PC-3 (cell line): Measurements from ENCODE around the gene OTX1.

Source experiments
- EZH2 ChIP-seq: fragments of 300-600 bp; sonication (generic); IDR thresholded peaks from one replicate; pipeline ENCODE4 v1.6.1; 2017; ENCODE audit warnings: antibody characterized with exemption, mild to moderate bottlenecking, low read length; ENCODE audit not compliant: unreplicated experiment
- EZH2phosphoT487 ChIP-seq: fragments of 300-600 bp; sonication (generic); IDR thresholded peaks from 2 replicates; pipeline ENCODE4 v1.6.1; 2018; ENCODE audit warnings: mild to moderate bottlenecking, antibody characterized with exemption, low read length, borderline replicate concordance
- TF ChIP-seq, protein P1 (sequence below): fragments of 300-600 bp; sonication (generic); conservative IDR thresholded peaks from 2 replicates; pipeline ENCODE4 v1.5.1; 2017; ENCODE audit warnings: antibody characterized with exemption, low read depth, mild to moderate bottlenecking, low read length

DNA sequence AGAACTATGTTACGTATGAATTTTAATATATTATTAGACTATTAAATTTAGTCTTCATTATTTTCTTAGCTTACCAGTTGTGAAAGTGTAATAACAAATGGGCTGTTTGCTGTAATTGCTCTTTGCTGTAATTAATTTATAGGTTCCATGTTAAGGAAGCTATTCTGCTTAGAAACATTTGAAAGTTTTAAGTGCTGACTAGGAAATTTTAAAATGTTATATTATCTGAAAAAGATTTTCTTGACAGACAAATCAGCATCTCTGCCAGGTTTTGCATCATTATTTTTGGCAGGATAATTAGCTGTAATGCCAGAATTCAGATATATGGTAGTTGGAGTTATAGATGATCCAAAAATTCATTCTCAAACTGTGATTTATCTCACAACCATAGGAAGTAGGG lies 42.2 kb downstream of the OTX1 start:
- TF ChIP-seq, protein P1, sequence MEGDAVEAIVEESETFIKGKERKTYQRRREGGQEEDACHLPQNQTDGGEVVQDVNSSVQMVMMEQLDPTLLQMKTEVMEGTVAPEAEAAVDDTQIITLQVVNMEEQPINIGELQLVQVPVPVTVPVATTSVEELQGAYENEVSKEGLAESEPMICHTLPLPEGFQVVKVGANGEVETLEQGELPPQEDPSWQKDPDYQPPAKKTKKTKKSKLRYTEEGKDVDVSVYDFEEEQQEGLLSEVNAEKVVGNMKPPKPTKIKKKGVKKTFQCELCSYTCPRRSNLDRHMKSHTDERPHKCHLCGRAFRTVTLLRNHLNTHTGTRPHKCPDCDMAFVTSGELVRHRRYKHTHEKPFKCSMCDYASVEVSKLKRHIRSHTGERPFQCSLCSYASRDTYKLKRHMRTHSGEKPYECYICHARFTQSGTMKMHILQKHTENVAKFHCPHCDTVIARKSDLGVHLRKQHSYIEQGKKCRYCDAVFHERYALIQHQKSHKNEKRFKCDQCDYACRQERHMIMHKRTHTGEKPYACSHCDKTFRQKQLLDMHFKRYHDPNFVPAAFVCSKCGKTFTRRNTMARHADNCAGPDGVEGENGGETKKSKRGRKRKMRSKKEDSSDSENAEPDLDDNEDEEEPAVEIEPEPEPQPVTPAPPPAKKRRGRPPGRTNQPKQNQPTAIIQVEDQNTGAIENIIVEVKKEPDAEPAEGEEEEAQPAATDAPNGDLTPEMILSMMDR: no peak
- TF ChIP-seq EZH2 (no peak), EZH2phosphoT487 (no peak)
